Osteocyte (in vitro differentiated cells): ENCODE data around the gene ZNF12. TPM values are rescaled to one million over a fixed set of nuclear protein-coding genes. Genes with fewer than 3 reads are reported as not detected.

Experiments used
- DNase-seq: peaks from one replicate; pipeline ENCODE4 v3.0.0; 2021; ENCODE audit warnings: mixed read lengths; ENCODE audit not compliant: unreplicated experiment; ENCODE audit errors: extremely low spot score
- H3K27ac Mint-ChIP-seq: one replicate; pipeline ENCODE4 v1.8.0; 2021; ENCODE audit warnings: mild to moderate bottlenecking, mixed read lengths; ENCODE audit not compliant: unreplicated experiment
- H3K27me3 Mint-ChIP-seq: one replicate; pipeline ENCODE4 v1.8.0; 2021; ENCODE audit warnings: mixed read lengths; ENCODE audit not compliant: unreplicated experiment
- H3K36me3 Mint-ChIP-seq: one replicate; pipeline ENCODE4 v1.8.0; 2021; ENCODE audit warnings: mixed read lengths; ENCODE audit not compliant: unreplicated experiment
- H3K4me1 Mint-ChIP-seq: one replicate; pipeline ENCODE4 v1.8.0; 2021; ENCODE audit warnings: mixed read lengths; ENCODE audit not compliant: unreplicated experiment
- H3K4me3 Mint-ChIP-seq: one replicate; pipeline ENCODE4 v1.8.0; 2021; ENCODE audit warnings: mild to moderate bottlenecking, moderate library complexity, mixed read lengths; ENCODE audit not compliant: unreplicated experiment
- H3K9me3 Mint-ChIP-seq: one replicate; pipeline ENCODE4 v1.8.0; 2021; ENCODE audit warnings: mixed read lengths; ENCODE audit not compliant: unreplicated experiment
- CTCF ChIP-seq: fragments of 200-600 bp; sonication (generic); IDR thresholded peaks from 2 replicates; pipeline ENCODE4 v1.5.0; 2021; ENCODE audit warnings: antibody characterized with exemption, mild to moderate bottlenecking, moderate library complexity
- total RNA-seq: library from RNA; stranded (reverse); gene quantifications from 2 replicates; pipeline ENCODE4 v1.2.1, GENCODE V29; 2021

ZNF12 gene
- total RNA-seq, 1 donor from 2014 or later = 25.0 TPM

GRCh38 chr7:6641305-6642035 lies 65.3 kb downstream of the ZNF12 start:
- Mint-ChIP-seq H3K4me3 (no peak overlapping the region), H3K36me3 (peaks cover 26% of the 10 kb centered on the region), H3K27me3 (no peaks in the 10 kb centered on the region), H3K4me1 (peaks cover 22% of the 10 kb centered on the region), H3K9me3 (no peaks in the 10 kb centered on the region), H3K27ac (no peak overlapping the region)
- TF ChIP-seq CTCF = no peak
- no peak for DNase-seq

GRCh38 chr7:6640246-6640721 lies 66.5 kb downstream of the ZNF12 start:
- peaks cover 26% of the 10 kb centered on the region for H3K36me3 Mint-ChIP-seq
- no peak for DNase-seq
- H3K27me3 Mint-ChIP-seq = no peaks in the 10 kb centered on the region
- no peaks in the 10 kb centered on the region for H3K9me3 Mint-ChIP-seq
- no peak overlapping the region for H3K4me3 Mint-ChIP-seq
- H3K4me1 Mint-ChIP-seq = peaks cover 25% of the 10 kb centered on the region
- no peak overlapping the region for H3K27ac Mint-ChIP-seq
- TF ChIP-seq CTCF = no peak

DNA sequence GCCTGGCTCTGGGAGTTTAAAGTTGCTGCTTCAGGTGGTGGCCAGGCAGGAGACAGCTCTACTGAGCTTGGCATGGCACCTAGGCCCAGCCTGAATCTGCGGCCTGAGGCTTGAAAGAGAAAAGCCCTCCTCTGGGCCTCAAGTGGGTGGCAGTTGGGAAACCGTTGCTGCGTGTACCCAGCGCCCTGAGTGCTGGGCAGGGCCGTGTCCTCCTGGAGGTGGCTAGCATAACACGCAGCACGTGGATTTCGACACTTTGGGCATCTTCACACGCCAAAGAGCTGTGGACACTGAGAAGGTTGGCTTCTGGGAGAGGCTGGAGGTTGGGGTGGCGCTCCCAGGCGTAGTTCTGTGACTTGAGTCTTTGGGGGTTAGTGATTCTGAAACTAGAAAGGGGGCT lies 67.1 kb downstream of the ZNF12 start:
- no peak for TF ChIP-seq CTCF
- Mint-ChIP-seq H3K27ac (no peak overlapping the region), H3K27me3 (no peaks in the 10 kb centered on the region), H3K9me3 (no peaks in the 10 kb centered on the region), H3K4me1 (peaks cover 25% of the 10 kb centered on the region), H3K4me3 (peak overlapping the region; percentile 80), H3K36me3 (peaks cover 20% of the 10 kb centered on the region)
- DNase-seq = no peak

DNA sequence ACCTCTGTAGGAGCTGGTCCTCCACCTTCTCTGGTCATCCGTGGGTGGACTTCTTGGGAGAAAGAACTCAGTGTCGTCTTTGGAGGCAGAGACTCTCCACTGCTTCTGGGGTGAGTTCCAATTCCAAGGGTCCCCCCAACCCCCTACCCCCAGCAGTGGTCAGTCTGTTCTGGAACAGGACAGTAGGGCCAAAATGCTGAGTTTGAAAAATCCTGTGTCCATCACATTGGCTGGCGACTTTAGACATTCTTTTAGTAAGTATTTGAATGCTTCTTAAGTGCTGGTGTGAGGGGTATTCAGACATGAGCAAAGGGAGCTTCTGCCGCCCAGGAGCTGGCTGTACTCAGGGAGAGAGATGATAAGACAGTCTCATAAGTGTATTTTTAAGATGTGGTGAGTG lies 67.7 kb downstream of the ZNF12 start:
- peak overlapping the region; percentile 7 for H3K27ac Mint-ChIP-seq
- H3K36me3 Mint-ChIP-seq = peaks cover 17% of the 10 kb centered on the region
- no peaks in the 10 kb centered on the region for H3K9me3 Mint-ChIP-seq
- peak overlapping the region; percentile 80 for H3K4me3 Mint-ChIP-seq
- peaks cover 25% of the 10 kb centered on the region for H3K4me1 Mint-ChIP-seq
- no peak for DNase-seq
- TF ChIP-seq CTCF = no peak
- H3K27me3 Mint-ChIP-seq = no peaks in the 10 kb centered on the region

Other genes starting within 250 kb of the ZNF12 start
- 196 and 197 TPM in 2 replicates for gene KDELR2, start 222.8 kb downstream of the ZNF12 start, total RNA-seq
- 0.10 and 0.13 TPM in 2 replicates for gene GRID2IP, start 155.5 kb downstream of the ZNF12 start, total RNA-seq
- 62.2 and 63.5 TPM in 2 replicates for gene ZDHHC4, start 129.5 kb downstream of the ZNF12 start, total RNA-seq
- gene INTS15, start 116.9 kb downstream of the ZNF12 start, total RNA-seq = 36.5 and 40.3 TPM in 2 replicates
- gene ZNF853, start 91.3 kb downstream of the ZNF12 start, total RNA-seq = 18.2 and 18.3 TPM in 2 replicates
- 32.7 and 34.6 TPM in 2 replicates for gene ZNF316, start 69.6 kb downstream of the ZNF12 start, total RNA-seq
- gene RSPH10B2, start 47.2 kb upstream of the ZNF12 start, total RNA-seq = 0.38 and 0.81 TPM in 2 replicates
- 69.3 and 70.2 TPM in 2 replicates for gene CCZ1B, start 119.3 kb upstream of the ZNF12 start, total RNA-seq